WTC11 (cell line): ENCODE measurements around the gene NPFFR1. TPM values are rescaled to one million over a fixed set of nuclear protein-coding genes. Genes with fewer than 3 reads are reported as not detected.

ENCODE experiments used
- ATAC-seq: fragments of 200-7000 bp; cut with Tn5 transposase; 2 replicates; pipeline ENCODE4 v1.10.0; 2021; ENCODE audit warnings: mild to moderate bottlenecking, moderate library complexity
- CTCF ChIA-PET: fragments of 300-600 bp; sonication (Branson Sonifier 250); formaldehyde crosslinking; loops from one replicate; lab custom pipeline; 2021; ENCODE audit warnings: antibody characterized with exemption; lab: Charles Lee
- POLR2A ChIA-PET: fragments of 350-600 bp; sonication (Branson Sonifier 250); formaldehyde crosslinking; loops from one replicate; lab custom pipeline; 2021; ENCODE audit warnings: antibody characterized with exemption; lab: Charles Lee
- DNase-seq: peaks from one replicate; pipeline ENCODE4 v3.0.0; 2021; ENCODE audit warnings: low spot score
- H3K27ac Mint-ChIP-seq: 2 replicates; pipeline ENCODE4 v1.8.0; 2021; ENCODE audit warnings: mixed read lengths
- H3K27me3 Mint-ChIP-seq: 2 replicates; pipeline ENCODE4 v1.8.0; 2021; ENCODE audit warnings: low read depth, mild to moderate bottlenecking, moderate library complexity, mixed read lengths
- H3K36me3 Mint-ChIP-seq: 2 replicates; pipeline ENCODE4 v1.8.0; 2021; ENCODE audit warnings: mixed read lengths
- H3K4me1 Mint-ChIP-seq: 2 replicates; pipeline ENCODE4 v1.8.0; 2022; ENCODE audit warnings: mixed read lengths
- H3K4me3 Mint-ChIP-seq: 2 replicates; pipeline ENCODE4 v1.8.0; 2021; ENCODE audit warnings: mild to moderate bottlenecking, moderate library complexity, mixed read lengths
- H3K9me3 Mint-ChIP-seq: 2 replicates; pipeline ENCODE4 v1.8.0; 2021; ENCODE audit warnings: mixed read lengths
- ATF1 ChIP-seq: sonication (generic); formaldehyde crosslinking; IDR thresholded peaks from 2 replicates; pipeline ENCODE4 v1.8.1; 2023; ENCODE audit warnings: mild to moderate bottlenecking, moderate library complexity, missing genetic modification reagents
- CREB1 ChIP-seq: sonication (generic); formaldehyde crosslinking; IDR thresholded peaks from 2 replicates; pipeline ENCODE4 v1.8.0; 2023; ENCODE audit warnings: mild to moderate bottlenecking, missing genetic modification reagents
- ETV6 ChIP-seq: sonication (generic); formaldehyde crosslinking; IDR thresholded peaks from 2 replicates; pipeline ENCODE4 v1.8.1; 2022; ENCODE audit warnings: mild to moderate bottlenecking, missing genetic modification reagents
- GABPB1 ChIP-seq: sonication (generic); formaldehyde crosslinking; IDR thresholded peaks from 2 replicates; pipeline ENCODE4 v1.8.1; 2023; ENCODE audit warnings: mild to moderate bottlenecking, missing genetic modification reagents
- MYBL2 ChIP-seq: sonication (generic); formaldehyde crosslinking; IDR thresholded peaks from 2 replicates; pipeline ENCODE4 v1.8.1; 2023; ENCODE audit warnings: mild to moderate bottlenecking, moderate library complexity, missing genetic modification reagents
- OVOL2 ChIP-seq: fragments of 250-450 bp; sonication (Bioruptor Pico); IDR thresholded peaks from 2 replicates; pipeline ENCODE4 v1.9.0; 2021; ENCODE audit warnings: mild to moderate bottlenecking, borderline replicate concordance
- SP1 ChIP-seq: sonication (generic); formaldehyde crosslinking; conservative IDR thresholded peaks from 2 replicates; pipeline ENCODE4 v1.8.1; 2022; ENCODE audit warnings: missing genetic modification reagents
- ZNF121 ChIP-seq: sonication (generic); formaldehyde crosslinking; IDR thresholded peaks from 2 replicates; pipeline ENCODE4 v1.8.0; 2023; ENCODE audit warnings: missing genetic modification reagents
- ZNF263 ChIP-seq: sonication (generic); formaldehyde crosslinking; IDR thresholded peaks from 2 replicates; pipeline ENCODE4 v1.8.1; 2022; ENCODE audit warnings: low read depth, mild to moderate bottlenecking, moderate library complexity, missing genetic modification reagents
- ZNF317 ChIP-seq: sonication (generic); formaldehyde crosslinking; IDR thresholded peaks from 2 replicates; pipeline ENCODE4 v1.8.1; 2023; ENCODE audit warnings: low read depth, mild to moderate bottlenecking, moderate library complexity, missing genetic modification reagents, borderline replicate concordance
- total RNA-seq: library from RNA; stranded (reverse); gene quantifications from 3 replicates; pipeline ENCODE4 v1.2.3, GENCODE V29; 2021
- TF ChIP-seq, protein P1 (sequence below): fragments of 250-450 bp; sonication (Bioruptor Pico); IDR thresholded peaks from 2 replicates; pipeline ENCODE4 v1.9.0; 2021; ENCODE audit warnings: mild to moderate bottlenecking, borderline replicate concordance
- TF ChIP-seq, protein P2 (sequence below): sonication (generic); formaldehyde crosslinking; IDR thresholded peaks from 2 replicates; pipeline ENCODE4 v1.8.1; 2022; ENCODE audit warnings: low read depth, mild to moderate bottlenecking, moderate library complexity, missing genetic modification reagents, borderline replicate concordance
- TF ChIP-seq, protein P3 (sequence below): sonication (generic); formaldehyde crosslinking; IDR thresholded peaks from 2 replicates; pipeline ENCODE4 v1.8.1; 2022; ENCODE audit warnings: low read depth, missing genetic modification reagents, borderline replicate concordance
- TF ChIP-seq, protein P4 (sequence below): fragments of 250-450 bp; sonication (Bioruptor Pico); IDR thresholded peaks from 2 replicates; pipeline ENCODE4 v1.9.0; 2021; ENCODE audit warnings: moderate library complexity, mild to moderate bottlenecking, inconsistent platforms, borderline replicate concordance
- TF ChIP-seq, protein P5 (sequence below): sonication (generic); formaldehyde crosslinking; IDR thresholded peaks from 2 replicates; pipeline ENCODE4 v1.8.1; 2022; ENCODE audit warnings: mild to moderate bottlenecking, missing genetic modification reagents, moderate library complexity, borderline replicate concordance
- TF ChIP-seq, protein P6 (sequence below): sonication (generic); formaldehyde crosslinking; IDR thresholded peaks from 2 replicates; pipeline ENCODE4 v1.8.1; 2022; ENCODE audit warnings: mild to moderate bottlenecking, moderate library complexity, missing genetic modification reagents
- TF ChIP-seq, protein P7 (sequence below): sonication (generic); formaldehyde crosslinking; IDR thresholded peaks from 2 replicates; pipeline ENCODE4 v1.8.0; 2023; ENCODE audit warnings: mild to moderate bottlenecking, missing genetic modification reagents

NPFFR1 gene
- total RNA-seq, 1 experiment from 2014 or later: 0.04 TPM

DNA sequence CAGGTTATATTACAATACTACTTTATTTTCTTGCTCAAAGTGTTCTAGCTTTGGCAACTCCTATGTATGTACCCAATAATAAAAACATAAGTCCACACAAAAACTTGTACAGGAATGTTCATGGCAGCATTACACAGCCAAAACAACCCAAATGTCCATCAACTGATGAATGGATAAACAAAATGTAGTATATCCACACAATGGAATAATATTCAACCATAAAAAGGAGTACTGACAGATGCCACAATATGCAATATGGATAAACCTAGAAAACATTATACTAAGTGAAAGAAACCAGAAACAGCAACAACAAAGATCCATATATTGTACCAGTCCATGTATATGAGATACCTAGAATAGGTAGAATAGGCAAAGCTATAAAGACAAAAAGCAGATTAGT is 71.5 kb downstream of the NPFFR1 start (continued):
- TF ChIP-seq, protein P1, sequence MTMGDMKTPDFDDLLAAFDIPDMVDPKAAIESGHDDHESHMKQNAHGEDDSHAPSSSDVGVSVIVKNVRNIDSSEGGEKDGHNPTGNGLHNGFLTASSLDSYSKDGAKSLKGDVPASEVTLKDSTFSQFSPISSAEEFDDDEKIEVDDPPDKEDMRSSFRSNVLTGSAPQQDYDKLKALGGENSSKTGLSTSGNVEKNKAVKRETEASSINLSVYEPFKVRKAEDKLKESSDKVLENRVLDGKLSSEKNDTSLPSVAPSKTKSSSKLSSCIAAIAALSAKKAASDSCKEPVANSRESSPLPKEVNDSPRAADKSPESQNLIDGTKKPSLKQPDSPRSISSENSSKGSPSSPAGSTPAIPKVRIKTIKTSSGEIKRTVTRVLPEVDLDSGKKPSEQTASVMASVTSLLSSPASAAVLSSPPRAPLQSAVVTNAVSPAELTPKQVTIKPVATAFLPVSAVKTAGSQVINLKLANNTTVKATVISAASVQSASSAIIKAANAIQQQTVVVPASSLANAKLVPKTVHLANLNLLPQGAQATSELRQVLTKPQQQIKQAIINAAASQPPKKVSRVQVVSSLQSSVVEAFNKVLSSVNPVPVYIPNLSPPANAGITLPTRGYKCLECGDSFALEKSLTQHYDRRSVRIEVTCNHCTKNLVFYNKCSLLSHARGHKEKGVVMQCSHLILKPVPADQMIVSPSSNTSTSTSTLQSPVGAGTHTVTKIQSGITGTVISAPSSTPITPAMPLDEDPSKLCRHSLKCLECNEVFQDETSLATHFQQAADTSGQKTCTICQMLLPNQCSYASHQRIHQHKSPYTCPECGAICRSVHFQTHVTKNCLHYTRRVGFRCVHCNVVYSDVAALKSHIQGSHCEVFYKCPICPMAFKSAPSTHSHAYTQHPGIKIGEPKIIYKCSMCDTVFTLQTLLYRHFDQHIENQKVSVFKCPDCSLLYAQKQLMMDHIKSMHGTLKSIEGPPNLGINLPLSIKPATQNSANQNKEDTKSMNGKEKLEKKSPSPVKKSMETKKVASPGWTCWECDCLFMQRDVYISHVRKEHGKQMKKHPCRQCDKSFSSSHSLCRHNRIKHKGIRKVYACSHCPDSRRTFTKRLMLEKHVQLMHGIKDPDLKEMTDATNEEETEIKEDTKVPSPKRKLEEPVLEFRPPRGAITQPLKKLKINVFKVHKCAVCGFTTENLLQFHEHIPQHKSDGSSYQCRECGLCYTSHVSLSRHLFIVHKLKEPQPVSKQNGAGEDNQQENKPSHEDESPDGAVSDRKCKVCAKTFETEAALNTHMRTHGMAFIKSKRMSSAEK (CRISPR knock-in tag): no peak
- TF ChIP-seq GABPB1 (no peak), SP1 (no peak), ATF1 (no peak), ETV6 (CRISPR knock-in tag) (no peak), ZNF263 (no peak)
- TF ChIP-seq, protein P2, sequence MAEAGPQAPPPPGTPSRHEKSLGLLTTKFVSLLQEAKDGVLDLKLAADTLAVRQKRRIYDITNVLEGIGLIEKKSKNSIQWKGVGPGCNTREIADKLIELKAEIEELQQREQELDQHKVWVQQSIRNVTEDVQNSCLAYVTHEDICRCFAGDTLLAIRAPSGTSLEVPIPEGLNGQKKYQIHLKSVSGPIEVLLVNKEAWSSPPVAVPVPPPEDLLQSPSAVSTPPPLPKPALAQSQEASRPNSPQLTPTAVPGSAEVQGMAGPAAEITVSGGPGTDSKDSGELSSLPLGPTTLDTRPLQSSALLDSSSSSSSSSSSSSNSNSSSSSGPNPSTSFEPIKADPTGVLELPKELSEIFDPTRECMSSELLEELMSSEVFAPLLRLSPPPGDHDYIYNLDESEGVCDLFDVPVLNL (CRISPR knock-in tag): no peak
- TF ChIP-seq, protein P3, sequence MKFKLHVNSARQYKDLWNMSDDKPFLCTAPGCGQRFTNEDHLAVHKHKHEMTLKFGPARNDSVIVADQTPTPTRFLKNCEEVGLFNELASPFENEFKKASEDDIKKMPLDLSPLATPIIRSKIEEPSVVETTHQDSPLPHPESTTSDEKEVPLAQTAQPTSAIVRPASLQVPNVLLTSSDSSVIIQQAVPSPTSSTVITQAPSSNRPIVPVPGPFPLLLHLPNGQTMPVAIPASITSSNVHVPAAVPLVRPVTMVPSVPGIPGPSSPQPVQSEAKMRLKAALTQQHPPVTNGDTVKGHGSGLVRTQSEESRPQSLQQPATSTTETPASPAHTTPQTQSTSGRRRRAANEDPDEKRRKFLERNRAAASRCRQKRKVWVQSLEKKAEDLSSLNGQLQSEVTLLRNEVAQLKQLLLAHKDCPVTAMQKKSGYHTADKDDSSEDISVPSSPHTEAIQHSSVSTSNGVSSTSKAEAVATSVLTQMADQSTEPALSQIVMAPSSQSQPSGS (CRISPR knock-in tag): no peak
- TF ChIP-seq, protein P4, sequence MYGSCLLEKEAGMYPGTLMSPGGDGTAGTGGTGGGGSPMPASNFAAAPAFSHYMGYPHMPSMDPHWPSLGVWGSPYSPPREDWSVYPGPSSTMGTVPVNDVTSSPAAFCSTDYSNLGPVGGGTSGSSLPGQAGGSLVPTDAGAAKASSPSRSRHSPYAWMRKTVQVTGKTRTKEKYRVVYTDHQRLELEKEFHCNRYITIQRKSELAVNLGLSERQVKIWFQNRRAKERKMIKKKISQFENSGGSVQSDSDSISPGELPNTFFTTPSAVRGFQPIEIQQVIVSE: no peak
- TF ChIP-seq, all 79 proteins: peak for 0

DNA sequence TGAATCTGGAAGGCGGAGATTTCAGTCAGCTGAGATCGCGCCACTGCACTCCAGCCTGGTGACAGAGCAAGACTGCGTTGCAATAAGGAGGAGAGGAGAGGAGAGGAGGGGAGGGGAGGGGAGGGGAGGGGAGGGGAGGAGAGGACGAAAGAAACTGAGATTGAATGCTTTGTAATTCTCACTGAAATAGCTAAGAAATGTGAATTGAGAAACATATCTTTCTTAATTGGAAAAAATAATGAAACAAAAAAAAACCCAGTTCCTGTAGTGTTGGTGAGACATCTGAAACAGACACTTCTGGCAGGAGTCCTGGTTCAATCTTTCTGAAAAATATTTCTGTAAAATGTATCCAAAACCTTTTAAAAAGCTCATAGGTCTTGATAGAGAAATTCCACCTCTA is 77.0 kb downstream of the NPFFR1 start:
- no peaks in the 10 kb centered on the region for H3K4me1 Mint-ChIP-seq
- no peak overlapping the region for H3K4me3 Mint-ChIP-seq
- H3K27ac Mint-ChIP-seq: no peak overlapping the region
- no peaks in the 10 kb centered on the region for H3K9me3 Mint-ChIP-seq
- CTCF ChIA-PET: no interaction called here
- H3K36me3 Mint-ChIP-seq: peaks cover 59% of the 10 kb centered on the region
- POLR2A ChIA-PET: no interaction called here
- H3K27me3 Mint-ChIP-seq: no peaks in the 10 kb centered on the region
- DNase-seq (no peak), ATAC-seq (no peak)
- TF ChIP-seq, protein P5, sequence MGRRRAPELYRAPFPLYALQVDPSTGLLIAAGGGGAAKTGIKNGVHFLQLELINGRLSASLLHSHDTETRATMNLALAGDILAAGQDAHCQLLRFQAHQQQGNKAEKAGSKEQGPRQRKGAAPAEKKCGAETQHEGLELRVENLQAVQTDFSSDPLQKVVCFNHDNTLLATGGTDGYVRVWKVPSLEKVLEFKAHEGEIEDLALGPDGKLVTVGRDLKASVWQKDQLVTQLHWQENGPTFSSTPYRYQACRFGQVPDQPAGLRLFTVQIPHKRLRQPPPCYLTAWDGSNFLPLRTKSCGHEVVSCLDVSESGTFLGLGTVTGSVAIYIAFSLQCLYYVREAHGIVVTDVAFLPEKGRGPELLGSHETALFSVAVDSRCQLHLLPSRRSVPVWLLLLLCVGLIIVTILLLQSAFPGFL: no peak
- TF ChIP-seq, protein P6, sequence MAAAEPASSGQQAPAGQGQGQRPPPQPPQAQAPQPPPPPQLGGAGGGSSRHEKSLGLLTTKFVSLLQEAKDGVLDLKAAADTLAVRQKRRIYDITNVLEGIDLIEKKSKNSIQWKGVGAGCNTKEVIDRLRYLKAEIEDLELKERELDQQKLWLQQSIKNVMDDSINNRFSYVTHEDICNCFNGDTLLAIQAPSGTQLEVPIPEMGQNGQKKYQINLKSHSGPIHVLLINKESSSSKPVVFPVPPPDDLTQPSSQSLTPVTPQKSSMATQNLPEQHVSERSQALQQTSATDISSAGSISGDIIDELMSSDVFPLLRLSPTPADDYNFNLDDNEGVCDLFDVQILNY (CRISPR knock-in tag): no peak
- TF ChIP-seq ZNF317 (CRISPR knock-in tag) (no peak), ZNF121 (CRISPR knock-in tag) (no peak), MYBL2 (CRISPR knock-in tag) (no peak), CREB1 (CRISPR knock-in tag) (no peak), OVOL2 (CRISPR knock-in tag) (no peak)
- TF ChIP-seq, protein P7, sequence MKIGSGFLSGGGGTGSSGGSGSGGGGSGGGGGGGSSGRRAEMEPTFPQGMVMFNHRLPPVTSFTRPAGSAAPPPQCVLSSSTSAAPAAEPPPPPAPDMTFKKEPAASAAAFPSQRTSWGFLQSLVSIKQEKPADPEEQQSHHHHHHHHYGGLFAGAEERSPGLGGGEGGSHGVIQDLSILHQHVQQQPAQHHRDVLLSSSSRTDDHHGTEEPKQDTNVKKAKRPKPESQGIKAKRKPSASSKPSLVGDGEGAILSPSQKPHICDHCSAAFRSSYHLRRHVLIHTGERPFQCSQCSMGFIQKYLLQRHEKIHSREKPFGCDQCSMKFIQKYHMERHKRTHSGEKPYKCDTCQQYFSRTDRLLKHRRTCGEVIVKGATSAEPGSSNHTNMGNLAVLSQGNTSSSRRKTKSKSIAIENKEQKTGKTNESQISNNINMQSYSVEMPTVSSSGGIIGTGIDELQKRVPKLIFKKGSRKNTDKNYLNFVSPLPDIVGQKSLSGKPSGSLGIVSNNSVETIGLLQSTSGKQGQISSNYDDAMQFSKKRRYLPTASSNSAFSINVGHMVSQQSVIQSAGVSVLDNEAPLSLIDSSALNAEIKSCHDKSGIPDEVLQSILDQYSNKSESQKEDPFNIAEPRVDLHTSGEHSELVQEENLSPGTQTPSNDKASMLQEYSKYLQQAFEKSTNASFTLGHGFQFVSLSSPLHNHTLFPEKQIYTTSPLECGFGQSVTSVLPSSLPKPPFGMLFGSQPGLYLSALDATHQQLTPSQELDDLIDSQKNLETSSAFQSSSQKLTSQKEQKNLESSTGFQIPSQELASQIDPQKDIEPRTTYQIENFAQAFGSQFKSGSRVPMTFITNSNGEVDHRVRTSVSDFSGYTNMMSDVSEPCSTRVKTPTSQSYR: no peak
- TF ChIP-seq, protein P2 (CRISPR knock-in tag): no peak
